Astrocyte (in vitro differentiated cells and primary cell): ENCODE data around the gene INKA1. TPM values are rescaled to one million over a fixed set of nuclear protein-coding genes. Genes with fewer than 3 reads are reported as not detected.

ENCODE experiments used
- DNase-seq: peaks from one replicate; pipeline ENCODE4 v3.0.0-alpha.2; 2010; ENCODE audit warnings: low read depth
- FAIRE-seq: peaks from 2 replicates; lab custom pipeline; 2011; peaks lifted over from hg19 to GRCh38; lab: Jason Lieb, UNC
- H2AFZ ChIP-seq: 2 replicates; pipeline ENCODE4 v1.6.0; 2012; ENCODE audit warnings: low read depth, low read length, inconsistent platforms
- H3K27ac ChIP-seq: 2 replicates; pipeline ENCODE4 v1.5.1; 2011; ENCODE audit warnings: low read depth, low read length, inconsistent platforms
- H3K27me3 ChIP-seq: 2 replicates; pipeline ENCODE4 v1.6.0; 2011; ENCODE audit warnings: low read length, inconsistent platforms; ENCODE audit not compliant: insufficient read depth
- H3K36me3 ChIP-seq: 2 replicates; pipeline ENCODE4 v1.5.1; 2011; ENCODE audit warnings: low read length, inconsistent platforms; ENCODE audit not compliant: insufficient read depth
- H3K4me1 ChIP-seq: 2 replicates; pipeline ENCODE4 v1.5.1; 2011; ENCODE audit warnings: low read length, inconsistent platforms; ENCODE audit not compliant: insufficient read depth
- H3K4me2 ChIP-seq: 2 replicates; pipeline ENCODE4 v1.6.0; 2012; ENCODE audit warnings: low read length, inconsistent platforms
- H3K4me3 ChIP-seq: 2 replicates; pipeline ENCODE4 v1.5.1; 2011; ENCODE audit warnings: low read depth, mild to moderate bottlenecking, low read length, inconsistent platforms; ENCODE audit not compliant: insufficient read depth
- H3K79me2 ChIP-seq: 2 replicates; pipeline ENCODE4 v1.6.0; 2012; ENCODE audit warnings: mild to moderate bottlenecking, low read length, inconsistent platforms; ENCODE audit not compliant: insufficient read depth
- H3K9ac ChIP-seq: 2 replicates; pipeline ENCODE4 v1.6.0; 2012; ENCODE audit warnings: mild to moderate bottlenecking, low read length, inconsistent platforms
- H3K9me3 ChIP-seq: 2 replicates; pipeline ENCODE4 v1.5.1; 2012; ENCODE audit warnings: low read depth, mild to moderate bottlenecking, low read length, inconsistent platforms; ENCODE audit not compliant: insufficient read depth
- H4K20me1 ChIP-seq: 2 replicates; pipeline ENCODE4 v1.6.0; 2012; ENCODE audit warnings: low read length, inconsistent platforms; ENCODE audit not compliant: insufficient read depth
- H3K27ac Mint-ChIP-seq: one replicate; pipeline ENCODE4 v1.8.0; 2021; ENCODE audit warnings: mild to moderate bottlenecking, mixed read lengths; ENCODE audit not compliant: unreplicated experiment
- H3K27me3 Mint-ChIP-seq: one replicate; pipeline ENCODE4 v1.8.0; 2021; ENCODE audit warnings: low read depth, mixed read lengths; ENCODE audit not compliant: unreplicated experiment
- H3K36me3 Mint-ChIP-seq: one replicate; pipeline ENCODE4 v1.8.0; 2021; ENCODE audit warnings: low read depth, mixed read lengths; ENCODE audit not compliant: unreplicated experiment
- H3K4me1 Mint-ChIP-seq: one replicate; pipeline ENCODE4 v1.8.0; 2021; ENCODE audit warnings: low read depth, mixed read lengths; ENCODE audit not compliant: unreplicated experiment
- H3K4me3 Mint-ChIP-seq: one replicate; pipeline ENCODE4 v1.8.0; 2021; ENCODE audit warnings: mild to moderate bottlenecking, moderate library complexity, mixed read lengths; ENCODE audit not compliant: unreplicated experiment
- H3K9me3 Mint-ChIP-seq: one replicate; pipeline ENCODE4 v1.8.0; 2021; ENCODE audit warnings: mild to moderate bottlenecking, mixed read lengths; ENCODE audit not compliant: unreplicated experiment
- CTCF ChIP-seq: IDR thresholded peaks from 2 replicates; pipeline ENCODE4 v1.5.1; 2011; ENCODE audit warnings: low read depth, mild to moderate bottlenecking, inconsistent platforms, low read length, moderate library complexity; ENCODE audit not compliant: insufficient read depth
- EZH2 ChIP-seq: IDR thresholded peaks from 2 replicates; pipeline ENCODE4 v1.6.1; 2012; ENCODE audit warnings: mild to moderate bottlenecking, low read length, inconsistent platforms; ENCODE audit not compliant: insufficient read depth
- total RNA-seq: library from RNA; stranded (reverse); gene quantifications from 2 replicates; pipeline ENCODE4 v1.2.1, GENCODE V29; 2021

INKA1 gene
- total RNA-seq, 1 donor from 2014 or later, result 2.7 TPM

GRCh38 chr3:49794926-49795905 is 7.8 kb upstream of the INKA1 start:
- TF ChIP-seq EZH2, result no peak
- no peak for TF ChIP-seq CTCF
- Mint-ChIP-seq H3K27ac (no peak overlapping the region), H3K4me3 (no peak overlapping the region), H3K27me3 (peaks cover 10% of the 10 kb centered on the region), H3K36me3 (peaks cover 2% of the 10 kb centered on the region), H3K9me3 (peaks cover 2% of the 10 kb centered on the region), H3K4me1 (peaks cover 8% of the 10 kb centered on the region)
- DNase-seq (no peak), FAIRE-seq (no peak)
- H3K4me2 ChIP-seq, result no peak overlapping the region
- H3K4me1 ChIP-seq, result peaks cover 9% of the 10 kb centered on the region
- H3K27me3 ChIP-seq, result no peaks in the 10 kb centered on the region
- no peaks in the 10 kb centered on the region for H3K9me3 ChIP-seq
- H2AFZ ChIP-seq, result no peak overlapping the region
- H3K27ac ChIP-seq, result no peak overlapping the region
- no peaks in the 10 kb centered on the region for H3K79me2 ChIP-seq
- no peak overlapping the region for H3K9ac ChIP-seq
- H3K36me3 ChIP-seq, result no peaks in the 10 kb centered on the region
- H4K20me1 ChIP-seq, result no peaks in the 10 kb centered on the region
- H3K4me3 ChIP-seq, result no peak overlapping the region

- no peak for FAIRE-seq
Measured at GRCh38 chr3:49799105-49799504, 4.0 kb upstream of the INKA1 start.

More at GRCh38 chr3:49799105-49799504, 4.0 kb upstream of the INKA1 start:
- Mint-ChIP-seq H3K36me3 (peaks cover 2% of the 10 kb centered on the region), H3K9me3 (peaks cover 3% of the 10 kb centered on the region), H3K4me1 (no peaks in the 10 kb centered on the region), H3K27me3 (peaks cover 22% of the 10 kb centered on the region), H3K27ac (peak overlapping the region; percentile 47), H3K4me3 (no peak overlapping the region)
- H3K79me2 ChIP-seq, result no peaks in the 10 kb centered on the region
- no peaks in the 10 kb centered on the region for H3K27me3 ChIP-seq
- no peak overlapping the region for H2AFZ ChIP-seq
- H3K4me3 ChIP-seq, result no peak overlapping the region
- no peak overlapping the region for H3K9ac ChIP-seq
- DNase-seq, result no peak
- TF ChIP-seq EZH2 (no peak), CTCF (no peak)
- no peaks in the 10 kb centered on the region for H4K20me1 ChIP-seq
- H3K4me1 ChIP-seq, result peaks cover 11% of the 10 kb centered on the region
- no peaks in the 10 kb centered on the region for H3K9me3 ChIP-seq
- no peak overlapping the region for H3K4me2 ChIP-seq
- H3K36me3 ChIP-seq, result no peaks in the 10 kb centered on the region
- no peak overlapping the region for H3K27ac ChIP-seq
